IPS-18c (cell line): ENCODE results near the gene RASGRF1.
"Not testable (repeated sequence)": the region's sequence is repeated elsewhere in the genome, so short reads cannot be mapped to it uniquely, and the experiment has no call there.

Source experiments
- H3K4me3 ChIP-seq: 2 replicates; pipeline ENCODE4 v1.7.0; 2013; ENCODE audit warnings: low read depth, mild to moderate bottlenecking, low read length, moderate library complexity; ENCODE audit not compliant: insufficient read depth
- H3K9me3 ChIP-seq: one replicate; pipeline ENCODE4 v1.6.1; 2013; ENCODE audit warnings: mild to moderate bottlenecking, low read length, moderate library complexity; ENCODE audit not compliant: control insufficient read depth, insufficient read depth

The RASGRF1 gene

DNA sequence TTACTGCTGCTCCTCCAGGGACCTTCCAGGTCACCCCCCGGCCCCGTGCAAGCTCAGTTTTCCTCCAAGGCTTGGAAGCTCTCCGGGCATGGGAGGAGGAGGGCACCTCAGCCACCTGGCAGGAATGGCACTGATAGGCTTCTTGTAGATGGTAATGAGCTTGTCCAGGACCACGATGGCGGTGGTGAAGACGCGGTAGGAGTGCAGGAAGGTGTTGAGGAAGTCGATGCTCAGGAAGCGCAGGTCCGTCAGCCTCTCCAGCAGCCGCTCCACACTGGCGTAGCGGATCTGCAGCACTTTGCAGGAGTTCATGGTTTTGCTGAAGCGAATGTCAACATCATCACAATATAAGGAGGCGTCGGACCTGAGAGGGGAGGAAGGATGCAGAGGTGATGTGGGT is 84.5 kb downstream of the RASGRF1 start:
- Histone ChIP-seq H3K4me3 (no peak overlapping the region), H3K9me3 (no peaks in the 10 kb centered on the region)

DNA sequence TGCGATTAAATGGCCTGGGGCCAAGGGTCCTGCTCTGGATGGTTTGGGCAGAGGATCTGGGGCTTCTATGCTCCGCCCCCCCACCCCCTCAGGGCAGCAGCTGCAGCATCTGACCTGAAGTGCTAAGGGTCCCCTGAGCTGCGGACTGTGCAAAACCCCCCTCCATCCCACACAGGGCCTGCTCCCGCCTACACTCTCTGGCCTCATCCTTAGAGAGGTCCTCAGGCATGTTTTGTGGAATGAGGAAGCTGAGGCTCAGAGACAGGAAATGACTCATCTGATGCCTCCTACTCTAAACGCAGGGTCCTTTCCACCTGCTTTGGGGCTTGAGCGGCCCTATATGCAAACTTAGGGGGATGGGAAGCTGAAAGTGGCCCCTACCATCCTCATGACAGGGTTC is 86.2 kb downstream of the RASGRF1 start:
- Histone ChIP-seq H3K4me3 (no peak overlapping the region; the same call in 1 of the 2 replicates), H3K9me3 (no peaks in the 10 kb centered on the region)

DNA sequence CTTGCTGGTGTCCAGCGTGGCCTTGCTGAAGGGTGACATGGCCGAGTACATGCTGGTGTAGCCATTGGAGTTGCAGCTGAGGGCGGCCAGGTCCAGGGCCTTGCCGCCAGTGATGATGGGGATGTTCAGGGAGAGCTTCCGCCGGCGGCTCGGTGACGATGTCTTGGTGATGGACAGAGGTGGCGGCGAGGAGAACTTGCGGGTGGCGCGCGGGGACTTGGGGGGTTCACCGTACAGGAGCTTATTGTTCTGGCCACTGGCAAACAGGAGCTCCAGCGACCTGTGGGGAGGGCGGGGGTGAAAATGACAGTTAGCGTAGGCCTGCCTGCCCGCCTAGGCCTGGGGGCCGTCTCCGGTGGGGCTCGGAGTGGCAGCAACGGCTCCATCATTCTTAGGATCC is 86.7 kb downstream of the RASGRF1 start:
- Histone ChIP-seq H3K9me3 (no peaks in the 10 kb centered on the region), H3K4me3 (no peak overlapping the region)

DNA sequence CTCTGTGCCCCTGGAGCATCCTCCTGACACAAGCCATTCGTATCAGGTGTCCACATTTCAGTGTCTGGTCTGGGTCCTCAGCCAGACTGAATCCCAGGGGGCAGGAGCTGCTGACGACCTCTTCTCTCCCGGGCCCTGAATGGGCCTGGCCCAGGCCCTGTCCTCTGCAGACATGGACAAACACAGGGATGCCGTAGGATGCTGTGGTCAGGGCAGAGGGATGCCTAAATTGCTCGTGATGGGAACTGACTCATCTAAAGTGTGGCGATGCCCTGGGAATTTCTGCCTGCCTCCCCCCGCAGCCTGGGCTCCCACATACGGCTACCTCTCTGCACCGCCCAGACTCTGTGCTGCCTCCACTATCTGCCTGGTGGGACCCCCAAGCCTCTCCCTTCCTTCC is 87.3 kb downstream of the RASGRF1 start:
- no peak overlapping the region for H3K4me3 ChIP-seq

DNA sequence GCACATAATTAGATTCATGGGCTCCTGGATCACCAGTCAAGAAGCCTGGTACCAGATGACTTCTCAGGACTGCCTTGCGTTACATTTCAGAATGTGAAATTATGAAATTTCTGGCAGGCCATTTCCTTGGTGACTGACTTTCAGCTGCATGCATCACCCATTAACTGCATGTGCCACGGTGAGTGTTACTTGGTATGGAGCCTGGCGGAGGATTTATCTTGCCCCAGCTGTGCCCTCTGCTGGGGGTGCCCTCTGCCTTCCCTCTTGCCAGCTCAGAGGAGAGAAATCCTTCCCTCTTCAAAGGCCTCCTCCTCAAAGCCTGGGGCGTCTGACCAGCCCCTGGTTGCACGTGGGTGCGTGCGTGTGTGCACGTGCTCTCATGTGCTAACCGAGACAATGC is 88.0 kb downstream of the RASGRF1 start:
- H3K4me3 ChIP-seq = no peak overlapping the region
- no peaks in the 10 kb centered on the region for H3K9me3 ChIP-seq

More for the DNA sequence above, 87.3 kb downstream of the RASGRF1 start:
- no peaks in the 10 kb centered on the region for H3K9me3 ChIP-seq

DNA sequence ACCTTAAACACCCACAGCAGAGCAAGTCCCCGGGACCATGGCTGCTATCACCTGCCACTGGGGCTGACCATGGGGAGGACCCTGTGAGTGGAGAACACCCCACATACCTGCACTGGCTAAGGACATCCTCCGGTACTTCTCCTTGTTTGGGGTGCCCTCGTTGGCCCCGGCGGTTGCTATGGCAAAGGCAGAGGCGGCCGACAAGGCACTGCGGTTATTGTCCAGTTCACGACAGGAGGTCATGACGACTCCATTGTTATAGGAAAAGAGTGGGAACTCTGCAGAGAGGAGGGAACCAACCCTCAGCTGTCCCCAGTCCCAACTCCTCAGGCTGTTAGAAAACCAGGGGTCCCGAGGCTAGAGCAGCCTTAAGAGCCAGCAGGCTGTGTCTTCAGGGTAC is 90.9 kb downstream of the RASGRF1 start:
- no peak overlapping the region for H3K4me3 ChIP-seq
- no peaks in the 10 kb centered on the region for H3K9me3 ChIP-seq

DNA sequence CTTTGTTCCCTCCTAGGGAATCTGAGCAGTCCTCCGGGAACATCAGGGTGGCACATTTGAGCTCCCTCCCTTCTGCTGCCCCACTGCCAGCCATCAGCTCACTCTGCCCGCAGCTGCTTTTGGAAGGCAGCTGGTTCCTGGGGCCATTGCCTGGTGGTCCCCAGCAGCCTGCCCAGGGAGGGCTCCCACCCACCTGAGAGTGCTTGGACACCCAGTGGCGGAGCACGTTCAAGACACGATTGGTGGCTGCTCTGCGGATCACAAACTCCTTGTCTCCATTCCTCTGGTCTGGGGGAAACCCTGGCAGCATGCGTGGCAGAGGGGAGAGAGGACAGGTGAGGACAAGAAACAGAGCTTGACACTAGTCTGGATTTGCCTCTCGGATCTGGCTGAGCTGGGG is 92.1 kb downstream of the RASGRF1 start:
- no peaks in the 10 kb centered on the region for H3K9me3 ChIP-seq

DNA sequence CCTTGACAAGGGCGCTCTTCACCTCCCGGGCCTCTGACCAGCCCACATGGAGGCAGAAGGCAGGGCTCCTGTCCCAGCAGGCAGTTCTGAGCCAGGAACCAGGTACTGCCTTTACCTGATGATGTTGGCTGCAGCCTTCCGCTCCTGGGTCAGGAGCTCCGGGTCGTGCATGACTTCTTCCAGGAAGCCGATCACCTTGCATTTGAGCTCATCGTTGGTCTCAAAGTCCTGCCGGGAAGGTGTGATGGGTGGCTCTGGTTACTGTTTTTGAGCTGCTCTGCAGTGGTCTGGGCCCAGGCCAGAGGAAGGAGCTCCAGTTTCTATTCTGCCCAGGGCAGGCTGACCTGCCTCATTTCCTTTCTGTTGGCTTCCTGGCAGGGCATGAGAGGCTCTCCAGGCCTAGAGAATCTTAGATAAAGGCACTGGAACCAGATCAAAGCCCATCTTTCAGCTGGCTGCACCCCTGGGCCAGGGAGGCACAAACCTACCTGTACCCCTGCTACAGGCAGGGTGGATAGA is 92.5 kb downstream of the RASGRF1 start:
- no peaks in the 10 kb centered on the region for H3K9me3 ChIP-seq
- no peak overlapping the region for H3K4me3 ChIP-seq

More for the DNA sequence above, 92.1 kb downstream of the RASGRF1 start:
- no peak overlapping the region for H3K4me3 ChIP-seq

DNA sequence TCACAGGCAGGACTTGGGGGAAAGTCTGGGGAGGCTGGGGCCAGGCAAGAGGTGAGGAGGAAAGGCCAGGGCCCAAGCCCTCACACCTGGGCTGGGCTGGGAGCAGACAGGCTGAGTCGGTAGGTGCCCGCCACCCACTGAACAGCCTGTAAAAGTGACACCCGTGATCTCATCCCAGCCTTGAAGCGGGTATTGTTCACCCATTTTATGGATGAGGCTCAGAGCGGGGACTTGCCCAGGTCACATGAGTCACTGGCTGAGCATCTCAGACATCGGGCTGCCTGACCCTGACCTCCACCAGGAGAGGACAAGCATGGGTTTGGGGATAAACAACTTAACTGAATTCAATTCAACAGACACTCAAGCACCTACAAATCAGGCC is 93.7 kb downstream of the RASGRF1 start:
- Histone ChIP-seq H3K4me3 (no peak overlapping the region), H3K9me3 (no peaks in the 10 kb centered on the region)

DNA sequence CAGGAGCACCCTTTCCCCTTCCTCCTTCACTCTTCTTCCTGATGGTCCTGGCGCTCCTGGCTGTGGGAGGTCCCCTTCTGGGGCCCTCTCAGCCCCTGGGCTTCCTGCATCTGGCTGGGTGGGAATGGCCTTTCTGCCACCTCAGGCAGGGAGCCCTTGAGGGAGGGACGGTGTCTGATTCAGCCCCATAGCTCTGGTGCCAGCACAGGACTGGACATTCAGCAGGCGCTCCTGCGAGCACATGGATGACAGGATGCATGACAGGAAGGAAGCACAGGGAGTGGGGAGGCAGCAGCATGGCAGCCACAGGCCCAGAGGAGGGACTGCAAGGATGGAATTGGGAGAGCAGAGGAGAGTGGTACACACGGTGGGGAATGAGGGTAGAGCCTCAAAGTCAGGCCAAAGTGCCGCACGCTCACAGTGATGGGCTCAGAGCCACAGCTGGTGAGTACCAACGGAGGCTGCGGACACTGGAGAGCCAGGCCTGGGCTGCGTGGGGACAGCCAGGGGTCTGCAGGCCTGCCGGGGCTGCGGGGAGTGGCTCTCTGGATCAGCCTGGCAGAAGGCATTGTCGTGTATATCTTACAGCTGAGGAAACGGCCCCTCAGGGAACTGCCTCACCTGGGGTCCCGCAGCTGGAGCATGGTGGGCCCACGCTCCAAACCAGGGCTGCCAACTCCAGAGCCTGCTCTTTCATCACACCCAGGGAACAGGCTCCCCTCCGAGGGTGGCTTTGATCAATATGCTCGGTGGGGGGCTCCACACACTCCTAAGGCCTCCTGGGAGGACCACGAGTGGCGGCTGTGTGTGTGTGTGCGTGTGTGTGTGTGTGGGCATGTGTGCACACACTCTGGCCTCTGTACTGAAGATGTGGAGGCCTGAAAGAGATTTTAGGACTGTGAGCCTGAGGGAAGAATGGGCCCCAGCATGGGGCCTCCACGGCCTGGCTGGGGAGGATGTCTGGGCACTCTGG is 94.4 kb downstream of the RASGRF1 start:
- no peak overlapping the region for H3K4me3 ChIP-seq

DNA sequence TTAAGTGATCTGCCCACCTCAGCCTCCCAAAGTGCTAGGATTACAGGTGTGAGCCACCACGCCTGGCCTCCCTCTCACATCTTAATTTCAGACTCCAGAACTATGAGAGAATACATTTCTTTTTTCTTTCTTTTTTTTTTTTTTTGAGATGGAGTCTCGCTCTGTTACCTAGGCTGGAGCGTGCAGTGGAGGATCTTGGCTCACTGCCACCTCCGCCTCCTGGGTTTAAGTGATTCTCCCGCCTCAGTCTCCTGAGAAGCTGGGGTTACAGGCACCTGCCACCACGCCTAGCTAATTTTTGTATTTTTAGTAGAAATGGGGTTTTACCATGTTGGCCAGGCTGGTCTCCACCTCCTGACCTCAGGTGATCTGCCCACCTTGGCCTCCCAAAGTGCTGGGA is 95.4 kb downstream of the RASGRF1 start:
- H3K4me3 ChIP-seq, H3K9me3 ChIP-seq: not testable (repeated sequence)

More for the DNA sequence above, 94.4 kb downstream of the RASGRF1 start:
- no peaks in the 10 kb centered on the region for H3K9me3 ChIP-seq

DNA sequence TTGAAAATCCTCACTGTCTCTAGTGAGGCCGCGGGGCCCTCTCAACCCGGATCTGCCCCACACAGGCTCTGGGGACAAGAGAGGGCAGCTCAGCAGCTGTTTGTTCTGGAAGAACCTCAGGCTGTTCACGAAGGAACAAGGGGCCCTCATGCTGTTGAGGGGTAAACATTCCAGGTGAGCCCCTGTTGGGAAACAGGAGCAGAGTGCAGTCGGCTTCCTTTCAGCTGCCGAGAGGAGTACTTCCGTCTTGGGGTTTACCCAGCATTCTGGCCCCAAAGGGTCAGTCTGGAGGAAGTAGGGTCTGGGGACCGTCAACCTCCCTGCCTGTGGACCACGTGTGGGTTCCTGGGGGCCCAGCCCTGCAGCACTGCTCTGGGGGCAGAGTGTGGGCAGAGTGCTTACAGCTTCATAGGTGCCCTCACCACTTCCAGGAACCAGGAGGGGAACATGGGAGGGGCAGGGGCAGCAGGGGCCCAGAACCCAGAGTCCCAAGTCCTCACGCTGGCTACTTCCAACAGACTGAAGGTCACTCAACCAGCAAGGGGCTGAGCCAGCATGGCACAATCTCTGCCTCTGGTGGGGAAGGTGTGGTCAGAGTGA is 96.5 kb downstream of the RASGRF1 start:
- Histone ChIP-seq H3K9me3 (no peaks in the 10 kb centered on the region), H3K4me3 (no peak overlapping the region)

DNA sequence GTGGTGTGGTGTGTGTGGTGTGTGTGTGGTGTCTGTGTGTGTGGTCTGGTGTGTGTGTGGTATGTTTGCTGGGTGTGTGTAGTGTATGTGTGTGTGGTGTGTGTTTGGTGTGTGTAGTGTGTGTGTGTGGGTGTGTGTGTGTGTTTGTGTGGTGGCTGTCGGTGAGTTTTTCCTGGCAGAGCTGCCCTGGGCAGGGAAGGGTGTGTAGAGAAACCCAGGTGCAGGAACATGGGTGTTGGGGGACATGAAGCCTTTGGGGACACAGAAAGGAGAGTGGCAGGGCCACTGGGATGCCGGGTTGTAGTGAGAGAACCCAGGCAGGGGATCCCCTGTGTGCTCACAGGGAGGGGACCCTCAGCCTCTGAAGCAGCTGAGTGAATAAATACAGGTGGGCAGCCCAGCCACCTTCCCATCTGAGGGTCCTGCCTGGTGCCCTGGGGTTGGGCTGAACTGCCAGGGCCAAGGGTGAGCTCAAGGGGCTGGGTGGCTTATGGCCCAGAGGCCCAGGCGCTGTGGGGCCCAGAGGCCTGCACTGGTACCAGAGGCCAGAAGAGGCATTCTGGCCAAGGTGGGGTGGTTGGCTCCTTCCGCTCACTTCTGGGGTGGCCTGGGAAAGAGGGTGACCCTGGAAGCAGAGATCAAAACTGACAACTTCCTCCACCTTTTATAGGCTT is 97.2 kb downstream of the RASGRF1 start:
- Histone ChIP-seq H3K9me3 (no peaks in the 10 kb centered on the region), H3K4me3 (no peak overlapping the region)

DNA sequence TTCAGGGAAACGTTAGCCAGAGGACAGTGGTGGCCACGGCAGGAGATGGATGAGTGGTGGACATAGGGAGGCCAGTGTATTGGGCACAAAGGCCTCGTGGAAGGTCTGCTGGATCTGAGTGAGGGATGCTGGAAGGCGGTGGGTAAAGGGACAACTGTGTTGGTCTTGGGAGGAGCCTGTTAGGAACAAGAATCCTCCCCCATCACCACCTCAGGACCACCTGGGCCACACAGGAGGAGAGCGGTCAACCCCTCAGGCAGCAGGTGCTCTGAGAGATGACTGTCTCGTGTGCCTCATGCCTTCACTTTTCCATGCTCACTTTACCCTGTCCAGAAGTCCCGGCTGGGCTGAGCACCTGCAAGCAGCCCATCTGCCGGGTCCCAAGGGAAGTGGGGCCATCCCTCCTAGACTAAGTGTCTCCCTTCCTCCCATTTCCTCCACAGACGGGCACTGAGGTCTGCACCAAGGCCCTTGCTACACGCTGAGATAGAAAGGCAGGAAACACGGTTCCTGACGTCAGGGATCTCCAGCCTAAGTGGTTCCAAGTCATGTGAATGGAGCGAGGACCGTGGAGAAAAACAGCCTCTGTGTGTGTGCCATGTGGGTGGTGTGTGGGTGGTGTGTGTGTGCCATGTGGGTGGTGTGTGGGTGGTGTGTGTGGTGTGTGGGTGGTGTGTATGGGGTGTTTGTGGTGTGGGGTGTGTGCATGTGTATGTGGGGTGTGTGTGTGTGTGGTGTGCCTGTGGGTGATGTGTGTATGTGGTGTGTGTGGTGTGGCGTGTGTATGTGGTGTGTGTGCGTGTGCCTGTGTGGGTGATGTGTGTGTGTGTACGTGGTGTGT is 97.9 kb downstream of the RASGRF1 start:
- Histone ChIP-seq H3K4me3 (no peak overlapping the region), H3K9me3 (no peaks in the 10 kb centered on the region)

DNA sequence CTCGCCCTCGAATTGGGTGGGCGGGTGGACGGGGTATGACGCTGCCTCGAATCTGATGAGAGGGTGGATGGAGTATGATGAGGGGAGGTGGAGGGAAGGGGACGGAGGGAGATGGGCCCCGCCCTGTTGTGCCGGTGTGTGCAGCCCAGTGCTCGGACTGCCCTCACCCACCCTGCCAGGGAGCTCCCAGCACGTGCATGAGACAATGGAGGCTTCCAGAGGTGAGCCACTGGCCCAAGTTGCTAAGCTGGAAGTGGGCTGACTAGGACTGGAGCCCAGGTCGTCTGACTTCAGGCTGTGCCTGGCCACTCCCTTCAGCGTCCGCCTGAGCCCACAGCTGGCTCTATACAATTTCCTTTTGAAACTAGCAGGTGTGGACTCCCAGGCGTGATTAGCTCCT is 98.7 kb downstream of the RASGRF1 start:
- Histone ChIP-seq H3K4me3 (no peak overlapping the region), H3K9me3 (no peaks in the 10 kb centered on the region)

DNA sequence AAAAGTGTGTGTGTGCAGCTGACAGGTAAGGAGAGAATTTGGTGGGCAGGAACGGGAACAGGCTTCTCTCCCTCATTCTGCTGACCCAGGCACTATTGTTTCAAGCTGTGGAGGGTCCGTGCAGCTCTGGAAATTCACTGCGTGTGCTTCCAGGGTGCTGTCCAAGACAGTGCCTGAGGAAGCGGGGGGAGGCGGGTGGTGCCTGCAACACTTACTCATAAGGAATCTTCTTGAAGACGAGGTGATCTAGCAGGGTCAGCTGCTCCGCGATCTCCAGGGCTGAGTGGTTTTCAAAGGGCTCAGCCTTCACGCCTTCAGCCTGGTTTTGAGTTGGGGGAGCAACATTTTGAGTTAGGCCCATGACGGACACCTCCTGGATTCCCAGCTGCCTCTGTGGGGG is 99.1 kb downstream of the RASGRF1 start:
- Histone ChIP-seq H3K9me3 (no peaks in the 10 kb centered on the region), H3K4me3 (no peak overlapping the region)

DNA sequence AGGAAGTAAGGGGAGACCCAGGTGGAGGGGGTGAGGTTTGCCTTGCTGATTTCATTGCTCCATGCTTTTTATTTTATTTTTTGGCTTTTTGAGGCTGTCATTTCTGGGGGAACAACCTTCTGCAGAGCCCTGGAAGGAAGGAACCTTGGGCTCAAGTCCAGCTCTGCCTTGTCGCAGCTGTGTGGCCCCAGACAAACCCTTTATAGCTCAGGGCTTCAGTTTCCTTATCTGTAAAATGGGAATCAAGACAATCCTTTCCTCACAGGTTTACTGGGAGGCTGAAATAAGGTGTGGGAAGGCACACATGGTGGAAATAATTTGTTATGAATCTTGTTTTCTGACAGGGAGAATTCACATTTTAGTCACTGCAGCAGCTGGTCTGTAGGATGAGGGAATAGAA is 100.3 kb downstream of the RASGRF1 start:
- no peaks in the 10 kb centered on the region for H3K9me3 ChIP-seq

More for the DNA sequence above, 100.3 kb downstream of the RASGRF1 start:
- no peak overlapping the region for H3K4me3 ChIP-seq
